Cerebellar nuclear complex (tissue), 1 donor: ENCODE results near the gene DCTN2.
"Not testable (repeated sequence)": the region's sequence is repeated elsewhere in the genome, so short reads cannot be mapped to it uniquely, and the experiment has no call there.

ENCODE experiments used
- DNase-seq, 2 experiments: peaks; one replicate each; lab custom pipeline; 2025; lab: John Stamatoyannopoulos, UW

Gene DCTN2

GRCh38 chr12:57577981-57578758, 31.2 kb upstream of the DCTN2 start:
- no peak for DNase-seq

GRCh38 chr12:57576613-57577160, 29.7 kb upstream of the DCTN2 start:
- no peak for DNase-seq

DNA sequence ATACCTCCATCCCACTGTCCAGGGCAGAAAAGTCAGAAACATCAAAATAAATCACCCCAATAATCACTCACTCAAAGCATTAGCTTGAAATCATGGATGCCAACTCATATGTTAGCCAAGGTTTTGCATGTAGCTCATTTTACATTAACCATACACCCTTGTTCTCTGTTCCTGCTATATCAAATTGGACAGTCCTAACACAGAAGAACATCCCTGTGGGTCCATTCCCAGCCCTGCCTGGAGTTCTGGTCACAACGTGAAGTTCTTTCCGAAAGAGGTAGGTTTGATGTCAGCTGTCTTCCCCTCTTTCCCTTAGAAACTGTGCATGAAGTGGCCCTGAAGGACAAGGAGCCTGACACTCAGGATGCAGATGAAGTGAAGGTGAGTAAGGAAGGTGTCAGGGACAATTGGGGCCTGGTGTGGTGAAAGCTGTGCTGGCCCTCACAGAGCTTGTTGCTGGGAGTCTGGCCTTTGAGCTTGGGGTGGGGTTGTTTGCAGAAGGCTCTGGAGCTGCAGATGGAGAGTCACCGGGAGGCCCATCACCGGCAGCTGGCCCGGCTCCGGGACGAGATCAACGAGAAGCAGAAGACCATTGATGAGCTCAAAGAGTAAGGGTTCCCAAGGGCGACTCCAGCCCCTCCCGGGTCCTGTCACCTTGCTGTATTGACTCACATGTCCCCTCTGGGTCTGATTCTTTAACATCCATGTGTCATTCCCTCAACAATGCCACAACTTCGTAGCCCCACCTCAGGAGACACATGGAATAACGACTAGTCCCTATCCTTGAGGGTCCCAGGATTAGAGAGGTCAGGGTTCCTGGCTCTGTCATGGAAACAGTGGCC, 29.0 kb upstream of the DCTN2 start:
- DNase-seq, result no peak

GRCh38 chr12:57574795-57575194, 27.8 kb upstream of the DCTN2 start:
- no peak for DNase-seq

DNA sequence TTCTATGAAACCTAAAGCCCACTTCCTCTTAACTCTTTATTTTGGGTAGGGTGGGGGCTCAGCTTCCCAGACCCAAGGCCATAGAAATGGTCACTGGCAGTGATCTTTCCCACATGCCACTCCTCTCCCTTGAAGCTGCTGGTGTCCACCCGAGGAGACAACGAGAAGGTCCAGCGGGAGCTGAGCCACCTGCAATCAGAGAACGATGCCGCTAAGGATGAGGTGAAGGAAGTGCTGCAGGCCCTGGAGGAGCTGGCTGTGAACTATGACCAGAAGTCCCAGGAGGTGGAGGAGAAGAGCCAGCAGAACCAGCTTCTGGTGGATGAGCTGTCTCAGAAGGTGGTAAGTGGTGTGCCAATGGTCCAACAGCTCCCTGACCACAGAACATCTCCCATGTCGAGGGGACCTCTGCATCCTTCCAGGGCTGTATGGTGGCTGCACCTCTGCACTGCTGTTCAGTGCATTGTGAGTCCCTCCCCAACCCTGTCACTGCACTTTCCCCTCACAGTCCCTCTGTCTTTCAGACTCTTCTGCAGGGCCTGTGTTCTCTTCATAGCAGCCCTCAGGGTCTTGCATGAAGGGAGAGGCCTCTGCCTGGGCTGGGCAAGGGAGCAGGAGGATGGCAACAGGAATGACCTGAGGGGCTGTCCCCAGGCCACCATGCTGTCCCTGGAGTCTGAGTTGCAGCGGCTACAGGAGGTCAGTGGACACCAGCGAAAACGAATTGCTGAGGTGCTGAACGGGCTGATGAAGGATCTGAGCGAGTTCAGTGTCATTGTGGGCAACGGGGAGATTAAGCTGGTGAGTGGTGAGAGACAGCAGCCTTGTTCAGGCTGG, 25.2 kb upstream of the DCTN2 start:
- no peak for DNase-seq

DNA sequence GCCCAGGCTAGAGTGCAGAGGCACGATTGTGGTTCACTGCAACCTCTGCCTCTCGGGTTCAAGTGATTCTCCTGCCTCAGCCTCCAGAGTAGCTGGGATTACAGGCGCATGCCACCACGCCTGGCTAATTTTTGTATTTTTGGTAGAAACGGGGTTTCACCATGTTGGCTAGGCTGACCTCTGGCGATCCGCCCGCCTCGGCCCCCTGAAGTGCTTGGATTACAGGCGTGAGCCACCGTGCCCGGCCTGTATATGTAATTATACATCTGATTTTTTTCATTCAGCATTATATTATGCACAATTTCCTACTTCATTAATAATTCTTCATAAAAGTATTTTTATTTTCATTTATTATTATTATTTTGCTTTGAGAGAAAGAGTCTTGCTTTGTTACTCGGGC, 23.4 kb upstream of the DCTN2 start:
- DNase-seq, result not testable (repeated sequence)

DNA sequence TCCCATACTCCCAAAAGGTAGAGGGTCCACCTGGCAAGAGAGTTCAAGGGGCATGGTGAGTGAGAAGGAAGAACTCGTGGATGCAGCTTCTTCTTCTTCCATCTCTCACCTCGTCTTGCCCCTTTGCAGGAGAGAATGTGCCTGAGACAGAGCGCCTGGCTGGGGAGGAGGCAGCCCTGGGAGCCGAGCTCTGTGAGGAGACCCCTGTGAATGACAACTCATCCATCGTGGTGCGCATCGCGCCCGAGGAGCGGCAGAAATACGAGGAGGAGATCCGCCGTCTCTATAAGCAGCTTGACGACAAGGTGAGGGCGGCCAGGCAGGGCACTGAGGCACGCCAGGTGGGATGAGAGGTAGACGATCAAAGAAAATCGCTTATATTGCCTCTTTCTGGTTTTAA, 22.9 kb upstream of the DCTN2 start:
- DNase-seq, result no peak

DNA sequence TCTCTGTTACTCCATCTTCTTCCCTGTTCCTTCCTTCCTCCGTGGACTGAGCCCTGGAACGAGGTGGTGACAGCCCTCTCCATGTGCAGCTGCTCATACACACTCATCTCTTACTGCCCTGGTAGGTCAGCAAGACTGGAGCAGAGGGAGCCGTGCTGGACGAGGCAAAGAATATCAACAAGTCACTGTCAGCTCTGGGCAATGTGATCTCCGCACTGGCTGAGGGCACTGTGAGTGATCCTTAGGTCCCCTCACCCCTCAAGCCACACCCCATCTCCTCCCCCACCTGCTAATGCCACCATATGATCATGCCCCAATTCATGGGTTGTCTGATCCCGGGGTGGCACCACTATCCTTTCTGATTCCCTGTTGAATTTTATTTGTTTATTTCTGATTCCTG, 21.8 kb upstream of the DCTN2 start:
- no peak for DNase-seq

- DNase-seq, result no peak
Observed at GRCh38 chr12:57564178-57564740, 17.3 kb upstream of the DCTN2 start.

DNA sequence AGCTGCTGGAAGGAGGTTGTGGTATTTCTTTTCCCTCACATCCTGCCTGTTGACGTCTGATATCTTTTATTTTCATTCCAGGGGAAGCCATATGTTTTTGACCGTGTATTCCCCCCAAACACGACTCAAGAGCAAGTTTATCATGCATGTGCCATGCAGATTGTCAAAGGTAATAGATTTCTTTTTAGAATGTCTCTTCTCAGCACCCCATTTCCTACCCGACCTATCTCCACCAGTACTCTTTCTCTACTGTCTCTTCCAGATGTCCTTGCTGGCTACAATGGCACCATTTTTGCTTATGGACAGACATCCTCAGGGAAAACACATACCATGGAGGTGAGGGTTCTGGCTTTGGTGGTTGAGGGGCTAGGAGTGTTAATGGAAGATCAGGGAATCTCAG, 16.4 kb upstream of the DCTN2 start:
- DNase-seq, result no peak

GRCh38 chr12:57561117-57561516, 14.1 kb upstream of the DCTN2 start:
- DNase-seq, result not testable (repeated sequence)

GRCh38 chr12:57560516-57560915, 13.5 kb upstream of the DCTN2 start:
- no peak for DNase-seq

GRCh38 chr12:57558864-57559263, 11.9 kb upstream of the DCTN2 start:
- no peak for DNase-seq

DNA sequence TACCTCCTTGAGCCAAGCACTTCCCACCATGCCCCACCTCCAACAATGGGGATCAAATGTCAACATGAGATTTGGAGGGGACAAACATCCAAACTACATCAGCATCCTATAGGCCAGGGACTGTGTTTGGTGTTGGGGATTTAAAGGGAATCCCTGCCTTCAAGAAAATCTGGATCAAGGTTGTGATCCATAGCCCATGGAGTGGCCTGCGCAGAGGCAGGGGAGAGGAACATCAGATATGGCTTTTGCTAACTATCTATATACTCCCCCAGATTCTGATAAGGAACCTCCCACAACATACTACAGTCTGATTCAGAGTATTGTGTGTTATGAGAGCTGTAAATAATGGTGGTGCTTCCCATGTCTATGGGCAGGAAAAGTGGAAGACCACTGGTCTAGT, 7.9 kb upstream of the DCTN2 start:
- DNase-seq, result no peak

- DNase-seq, result no peak
Observed at GRCh38 chr12:57554453-57554852, 7.5 kb upstream of the DCTN2 start.

DNA sequence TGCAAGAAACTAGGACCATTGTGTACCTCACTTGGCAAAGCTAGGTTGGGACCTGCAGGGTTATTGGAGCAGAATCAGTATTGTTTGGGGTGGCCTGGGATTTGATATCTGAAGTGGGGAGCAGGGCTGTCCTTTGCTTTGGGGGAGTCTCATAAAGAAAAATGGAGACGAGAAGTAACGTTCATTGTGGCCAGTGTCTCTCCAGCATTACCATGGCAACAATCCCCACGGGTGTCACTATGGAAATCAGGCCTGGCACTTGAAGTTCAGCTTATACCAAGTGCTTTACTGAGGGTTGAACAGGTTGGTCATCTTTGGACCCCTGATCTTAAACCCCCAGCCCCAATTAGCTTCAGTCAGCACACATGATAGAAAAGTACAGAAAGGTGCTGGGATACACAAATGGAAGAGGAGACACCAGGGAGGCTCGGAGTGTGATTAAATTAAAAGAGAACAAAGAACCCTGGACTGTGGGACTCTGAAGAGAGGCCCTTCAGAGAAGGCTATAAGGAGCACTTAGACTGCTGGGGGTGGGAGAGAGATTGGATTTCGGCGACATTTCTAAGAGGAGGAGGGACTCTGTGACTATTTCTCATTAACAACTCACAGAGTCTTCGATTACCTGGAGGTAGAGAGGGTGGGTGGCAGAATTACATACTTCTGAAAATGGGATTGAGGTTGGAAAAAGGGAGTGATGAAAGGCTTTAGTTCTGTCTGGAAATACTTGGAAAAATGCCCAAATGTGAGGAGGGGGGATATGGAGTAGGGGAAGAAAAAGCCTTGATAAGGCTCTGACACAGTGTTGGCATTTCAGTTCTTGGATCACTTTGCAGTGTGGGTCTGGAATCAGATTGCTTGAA, 6.6 kb upstream of the DCTN2 start:
- no peak for DNase-seq

DNA sequence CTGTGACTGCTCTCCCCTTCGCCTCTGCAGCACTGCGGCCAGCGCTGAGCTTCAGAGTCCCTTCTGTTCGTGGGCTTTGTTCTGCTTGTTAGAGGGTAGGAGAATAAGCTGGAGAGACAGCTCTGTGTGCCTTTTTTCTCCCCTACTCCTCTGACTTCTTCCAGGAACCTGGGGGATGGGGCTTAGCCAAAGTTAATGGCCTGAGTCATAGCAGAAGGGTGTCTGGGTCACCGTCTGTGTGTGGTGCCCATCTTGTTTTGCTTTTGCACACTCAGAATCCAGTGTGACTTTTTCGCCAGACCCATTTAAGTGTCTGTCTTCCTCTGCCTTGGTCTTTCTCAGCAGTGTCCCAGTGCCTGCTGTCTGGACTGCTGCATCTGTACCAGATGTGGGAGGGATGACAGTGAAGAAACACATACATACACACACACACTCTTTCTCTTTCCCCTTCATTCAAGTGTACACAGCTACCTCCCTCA, 5.9 kb upstream of the DCTN2 start:
- no peak for DNase-seq

DNA sequence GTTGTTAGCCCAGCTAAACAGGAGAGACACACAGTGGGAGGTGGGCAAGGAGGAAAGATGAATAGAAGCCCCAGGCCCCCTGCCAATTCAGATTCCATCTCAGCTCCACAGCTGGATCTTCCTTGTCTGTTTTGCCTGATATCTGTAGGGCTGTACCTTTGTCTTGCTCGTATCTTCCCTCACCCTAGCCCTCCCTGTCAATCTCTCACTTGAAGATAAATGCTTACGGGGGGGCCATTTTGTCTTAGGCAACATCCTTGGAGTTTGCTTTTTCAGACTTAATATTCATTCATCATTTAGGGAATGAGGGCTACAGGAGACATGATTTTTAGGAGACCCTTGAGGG, 5.3 kb upstream of the DCTN2 start:
- no peak for DNase-seq

GRCh38 chr12:57551637-57552305, 4.8 kb upstream of the DCTN2 start:
- DNase-seq, result no peak
